Caco-2 (cell line): ENCODE results near the gene ANKRD34B. TPM values are rescaled to one million over a fixed set of nuclear protein-coding genes. Genes with fewer than 3 reads are reported as not detected.

Experiments used
- BruUV-seq: library from RNA; stranded (reverse); fragments of 400-500 nt; replicated peaks from 2 replicates; lab custom pipeline; 2021; lab: Mats Ljungman, UMichigan
- CTCF ChIA-PET: fragments of 300-600 bp; sonication (Branson Sonifier 250); formaldehyde crosslinking; loops from one replicate; lab custom pipeline; 2022; ENCODE audit warnings: antibody characterized with exemption; lab: Charles Lee
- POLR2A ChIA-PET: fragments of 300-600 bp; sonication (Branson Sonifier 250); formaldehyde crosslinking; loops from one replicate; lab custom pipeline; 2022; ENCODE audit warnings: antibody characterized with exemption; lab: Charles Lee
- DNase-seq, 2 experiments: peaks; one replicate each; pipeline versions ENCODE4 v3.0.0 to v3.0.0-alpha.2; 2020 to 2022
- H3K27me3 ChIP-seq: replicated peaks from 2 replicates; pipeline ENCODE4 v1.6.0; 2011; ENCODE audit warnings: low read length; ENCODE audit not compliant: control insufficient read depth, insufficient read depth
- H3K36me3 ChIP-seq: 2 replicates; pipeline ENCODE4 v1.5.1; 2011; ENCODE audit warnings: low read length; ENCODE audit not compliant: control insufficient read depth, insufficient read depth
- H3K4me1 ChIP-seq: fragments of 250-450 bp; sonication (Bioruptor Pico); 2 replicates; pipeline ENCODE4 v1.5.1; 2020; ENCODE audit warnings: mild to moderate bottlenecking
- H3K4me3 ChIP-seq: 2 replicates; pipeline ENCODE4 v1.5.1; 2011; ENCODE audit warnings: low read depth, mild to moderate bottlenecking, control low read depth, low read length
- H3K9me3 ChIP-seq: fragments of 250-450 bp; sonication (Bioruptor Pico); 2 replicates; pipeline ENCODE4 v1.5.1; 2020; ENCODE audit warnings: mild to moderate bottlenecking, moderate library complexity
- H3K27ac Mint-ChIP-seq: one replicate; pipeline ENCODE4 v1.8.0; 2022; ENCODE audit warnings: mixed read lengths; ENCODE audit not compliant: unreplicated experiment
- H3K27me3 Mint-ChIP-seq: one replicate; pipeline ENCODE4 v1.8.0; 2022; ENCODE audit warnings: mixed read lengths; ENCODE audit not compliant: insufficient read depth, unreplicated experiment
- H3K36me3 Mint-ChIP-seq: one replicate; pipeline ENCODE4 v1.8.0; 2022; ENCODE audit warnings: mild to moderate bottlenecking, mixed read lengths; ENCODE audit not compliant: insufficient read depth, unreplicated experiment
- H3K4me1 Mint-ChIP-seq: one replicate; pipeline ENCODE4 v1.8.0; 2022; ENCODE audit warnings: low read depth, mixed read lengths; ENCODE audit not compliant: unreplicated experiment
- H3K4me3 Mint-ChIP-seq: one replicate; pipeline ENCODE4 v1.8.0; 2022; ENCODE audit warnings: mild to moderate bottlenecking, moderate library complexity, mixed read lengths; ENCODE audit not compliant: unreplicated experiment
- H3K9me3 Mint-ChIP-seq: one replicate; pipeline ENCODE4 v1.8.0; 2022; ENCODE audit warnings: mixed read lengths; ENCODE audit not compliant: unreplicated experiment
- CTCF ChIP-seq, 2 experiments: fragments of 200-600 bp in 1 of 2; IDR thresholded peaks; 1 replicate in 1 of 2; 2 replicates in 1 of 2; pipeline versions ENCODE4 v1.5.1 to v1.8.0; 2011 to 2022; ENCODE audit warnings: antibody characterized with exemption in 1 of 2, control low read depth in 1 of 2, inconsistent platforms in 1 of 2, low read depth in 1 of 2, low read length in 1 of 2, mild to moderate bottlenecking in 1 of 2, moderate library complexity in 1 of 2; ENCODE audit not compliant: insufficient read depth in 1 of 2, severe bottlenecking in 1 of 2, unreplicated experiment in 1 of 2
- intact Hi-C: fragments of 100-400 bp; cut with micrococcal nuclease; formaldehyde crosslinking; loops from one replicate; pipeline ENCODE4 v1.10.0; 2022; ENCODE audit not compliant: unreplicated experiment
- total RNA-seq: library from RNA; stranded (reverse); gene quantifications from 2 replicates; pipeline ENCODE4 v1.2.3, GENCODE V29; 2022

ANKRD34B gene
- total RNA-seq, 1 experiment from 2014 or later: 0.07 TPM

GRCh38 chr5:80607832-80608231 lies 37.8 kb upstream of the ANKRD34B start:
- Mint-ChIP-seq H3K27me3 (no peaks in the 10 kb centered on the region), H3K9me3 (no peaks in the 10 kb centered on the region), H3K4me3 (no peak overlapping the region), H3K36me3 (no peaks in the 10 kb centered on the region), H3K27ac (no peak overlapping the region), H3K4me1 (no peaks in the 10 kb centered on the region)
- H3K4me1 ChIP-seq: no peaks in the 10 kb centered on the region
- H3K27me3 ChIP-seq: no peaks in the 10 kb centered on the region
- H3K36me3 ChIP-seq: no peaks in the 10 kb centered on the region
- no TSS peak for BruUV-seq
- intact Hi-C loops: no loop called here
- 0 out of 2 replicates have a peak, but pooled peaks cover 7% of the 10 kb centered on the region for H3K9me3 ChIP-seq
- no peak overlapping the region for H3K4me3 ChIP-seq
- ChIA-PET CTCF (no interaction called here), POLR2A (no interaction called here)
- no peak for TF ChIP-seq CTCF (IDR thresholded peaks at IDR 0.05; ENCODE audit: insufficient read depth in 1 of 2, low read depth in 1 of 2, low read length in 1 of 2, severe bottlenecking in 1 of 2, unreplicated experiment in 1 of 2)
- no peak for DNase-seq

GRCh38 chr5:80607343-80607742 lies 37.3 kb upstream of the ANKRD34B start:
- intact Hi-C loops: no loop called here
- BruUV-seq: no TSS peak
- ChIA-PET POLR2A (no interaction called here), CTCF (no interaction called here)
- no peaks in the 10 kb centered on the region for H3K27me3 Mint-ChIP-seq
- no peak overlapping the region for H3K4me3 Mint-ChIP-seq
- Histone ChIP-seq H3K36me3 (no peaks in the 10 kb centered on the region), H3K9me3 (0 out of 2 replicates have a peak, but pooled peaks cover 7% of the 10 kb centered on the region), H3K4me3 (no peak overlapping the region), H3K4me1 (no peaks in the 10 kb centered on the region), H3K27me3 (no peaks in the 10 kb centered on the region)
- no peaks in the 10 kb centered on the region for H3K9me3 Mint-ChIP-seq
- no peaks in the 10 kb centered on the region for H3K36me3 Mint-ChIP-seq
- no peak for TF ChIP-seq CTCF (IDR thresholded peaks at IDR 0.05; ENCODE audit: insufficient read depth in 1 of 2, low read depth in 1 of 2, low read length in 1 of 2, severe bottlenecking in 1 of 2, unreplicated experiment in 1 of 2)
- no peak for DNase-seq
- no peak overlapping the region for H3K27ac Mint-ChIP-seq
- H3K4me1 Mint-ChIP-seq: no peaks in the 10 kb centered on the region

- Mint-ChIP-seq H3K27me3 (peaks cover 3% of the 10 kb centered on the region), H3K4me3 (no peak overlapping the region), H3K36me3 (no peaks in the 10 kb centered on the region), H3K4me1 (no peaks in the 10 kb centered on the region), H3K27ac (no peak overlapping the region), H3K9me3 (no peaks in the 10 kb centered on the region)
- no peaks in the 10 kb centered on the region for H3K27me3 ChIP-seq
- no peak overlapping the region for H3K4me3 ChIP-seq
- H3K36me3 ChIP-seq: no peaks in the 10 kb centered on the region
- H3K4me1 ChIP-seq: no peaks in the 10 kb centered on the region
- no peak for TF ChIP-seq CTCF (IDR thresholded peaks at IDR 0.05; ENCODE audit: insufficient read depth in 1 of 2, low read depth in 1 of 2, low read length in 1 of 2, severe bottlenecking in 1 of 2, unreplicated experiment in 1 of 2)
- intact Hi-C loops: no loop called here
- ChIA-PET CTCF (no interaction called here), POLR2A (no interaction called here)
- DNase-seq: no peak
- no TSS peak for BruUV-seq
- no peaks in the 10 kb centered on the region for H3K9me3 ChIP-seq
These were observed 31.0 kb upstream of the ANKRD34B start for GRCh38 chr5:80600943-80601693.
